Cardiac fibroblast (primary cell): Measurements from ENCODE around the gene SNX7.
A peak's percentile ranks its signal among the peaks of the same experiment; 100 is the strongest.

Experiments
- DNase-seq, 2 donors: peaks; one replicate each; pipeline versions ENCODE4 v3.0.0 to v3.0.0-alpha.2; 2010; ENCODE audit warnings: low read depth in 2 of 2
- H3K4me3 ChIP-seq, 2 donors: replicated peaks in 1 of 2; 1 replicate in 1 of 2; 2 replicates in 1 of 2; pipeline ENCODE4 v1.5.1; 2011; ENCODE audit warnings: low read depth in 2 of 2, low read length in 2 of 2, mild to moderate bottlenecking in 2 of 2, moderate library complexity in 1 of 2
- CTCF ChIP-seq: IDR thresholded peaks from one replicate; pipeline ENCODE4 v1.5.1; 2011; ENCODE audit warnings: low read depth, mild to moderate bottlenecking, low read length, inconsistent platforms

SNX7 gene

DNA sequence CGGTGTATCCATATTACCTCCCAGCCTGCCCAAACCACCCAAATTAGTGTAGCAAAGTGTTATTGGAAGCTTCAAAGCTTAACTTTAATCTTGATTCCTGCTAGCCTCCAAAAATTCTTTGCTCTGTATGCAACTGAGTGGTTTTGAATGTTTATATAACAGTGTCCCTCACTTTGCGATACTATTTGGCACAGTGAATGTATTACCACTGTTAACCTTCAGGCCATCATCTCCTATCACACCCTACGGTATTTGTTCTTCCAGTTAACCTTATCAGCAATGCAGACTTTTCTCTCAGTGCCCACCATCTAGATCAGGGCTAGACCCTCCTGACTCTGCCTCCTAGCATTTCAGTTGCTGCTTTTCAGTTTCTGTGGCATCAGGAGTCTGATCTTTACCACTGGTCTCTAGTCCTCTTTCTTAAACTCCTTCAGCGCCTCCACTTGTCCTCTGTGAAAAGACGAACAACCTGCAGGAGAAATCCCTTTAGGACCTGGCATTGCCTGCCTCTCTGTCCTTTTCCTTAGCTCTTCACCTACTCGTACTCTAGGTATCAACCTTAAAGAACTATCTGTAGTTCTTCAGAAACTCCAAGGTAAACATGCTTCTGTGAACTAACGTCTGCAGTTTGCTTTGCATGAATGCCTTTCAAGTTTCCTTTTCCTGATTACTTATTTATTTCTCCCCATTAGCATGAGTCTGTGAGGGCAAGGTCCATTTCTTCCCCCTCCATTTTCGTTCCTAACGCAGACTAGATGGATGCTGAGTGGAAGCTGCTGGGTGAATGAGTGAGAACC is 71.7 kb downstream of the SNX7 start:
- DNase-seq: no peak
- no peak for TF ChIP-seq CTCF
- no peak overlapping the region for H3K4me3 ChIP-seq

- DNase-seq: peak in 1 of 2 donors; percentile 23
- H3K4me3 ChIP-seq: no peak overlapping the region
- TF ChIP-seq CTCF: no peak
Observed at GRCh38 chr1:98733782-98734112, 72.2 kb downstream of the SNX7 start.

- DNase-seq: no peak
- TF ChIP-seq CTCF: no peak
- H3K4me3 ChIP-seq: no peak overlapping the region
Observed at GRCh38 chr1:98735756-98736155, 74.2 kb downstream of the SNX7 start.

GRCh38 chr1:98737835-98738234 is 76.3 kb downstream of the SNX7 start:
- no peak for DNase-seq
- no peak for TF ChIP-seq CTCF
- no peak overlapping the region for H3K4me3 ChIP-seq

GRCh38 chr1:98739762-98740161 is 78.2 kb downstream of the SNX7 start:
- DNase-seq: no peak
- no peak for TF ChIP-seq CTCF
- no peak overlapping the region for H3K4me3 ChIP-seq

DNA sequence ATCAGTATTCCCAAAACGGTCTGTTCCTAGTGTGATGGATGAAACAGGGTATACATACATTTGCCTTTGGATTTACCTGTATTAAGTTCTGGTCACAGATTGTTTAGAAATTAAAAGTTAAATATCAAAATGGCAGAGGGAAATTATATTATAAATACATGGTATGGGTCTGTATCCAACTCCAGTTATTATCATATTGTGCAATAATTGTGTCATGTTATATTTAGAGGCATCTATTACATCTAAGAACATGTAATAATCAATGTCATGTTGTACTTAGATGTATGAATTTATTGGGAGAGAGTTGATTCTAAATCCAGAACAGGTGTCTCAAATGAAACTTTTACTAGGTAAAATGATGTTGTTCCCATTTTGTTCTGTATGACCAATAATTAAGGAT is 79.6 kb downstream of the SNX7 start:
- no peak for TF ChIP-seq CTCF
- H3K4me3 ChIP-seq: no peak overlapping the region
- DNase-seq: no peak

GRCh38 chr1:98749152-98749756 is 87.7 kb downstream of the SNX7 start:
- DNase-seq: peak; percentile 15 to 25
- TF ChIP-seq CTCF: peak; percentile 36

More at GRCh38 chr1:98749152-98749756, 87.7 kb downstream of the SNX7 start:
- H3K4me3 ChIP-seq: no peak overlapping the region
